Bronchial epithelial cell (primary cell): Measurements from ENCODE around the gene RBBP8. TPM values are rescaled to one million over a fixed set of nuclear protein-coding genes. Genes with fewer than 3 reads are reported as not detected.
"Not testable (repeated sequence)": the region's sequence is repeated elsewhere in the genome, so short reads cannot be mapped to it uniquely, and the experiment has no call there.

Experiments used
- DNase-seq: peaks from one replicate; pipeline ENCODE4 v3.0.0-alpha.2; 2010; ENCODE audit warnings: low read depth
- FAIRE-seq: peaks from 2 replicates; lab custom pipeline; 2011; peaks lifted over from hg19 to GRCh38; lab: Jason Lieb, UNC
- H3K27me3 ChIP-seq: 2 replicates; pipeline ENCODE4 v1.5.1; 2011; ENCODE audit warnings: low read length; ENCODE audit not compliant: control insufficient read depth, insufficient read depth
- H3K36me3 ChIP-seq: 2 replicates; pipeline ENCODE4 v1.5.1; 2011; ENCODE audit warnings: low read length; ENCODE audit not compliant: control insufficient read depth, insufficient read depth
- H3K4me3 ChIP-seq: 2 replicates; pipeline ENCODE4 v1.5.1; 2011; ENCODE audit warnings: mild to moderate bottlenecking, low read depth, low read length, control low read depth
- CTCF ChIP-seq: IDR thresholded peaks from 2 replicates; pipeline ENCODE4 v1.5.1; 2011; ENCODE audit warnings: mild to moderate bottlenecking, moderate library complexity, low read length, control low read depth, inconsistent platforms; ENCODE audit not compliant: insufficient read depth, severe bottlenecking
- total RNA-seq: library from RNA; depleted of rRNA; stranded (reverse); fragments of >200 nt; gene quantifications from 2 replicates; pipeline ENCODE4 v1.2.1, GENCODE V29; 2014

RBBP8 gene
- total RNA-seq = 72.9 and 80.6 TPM in 2 replicates

- no peak for TF ChIP-seq CTCF
- peak within 1 kb of the TSS; percentile 56 for H3K4me3 ChIP-seq
- H3K27me3 ChIP-seq = no peaks in the 10 kb centered on the region
- peaks cover 7% of the 10 kb centered on the region for H3K36me3 ChIP-seq
- FAIRE-seq (no peak), DNase-seq (peak; percentile 55)
These were observed at the start of gene RBBP8 for GRCh38 chr18:22933206-22933965. Gene RBBP8, plus strand, starts transcription at chr18:22933328. Its CDS starts 3,524 bp downstream, at chr18:22936852.

- TF ChIP-seq CTCF = no peak
- no peaks in the 10 kb centered on the region for H3K27me3 ChIP-seq
- DNase-seq (no peak), FAIRE-seq (no peak)
- no peaks in the 10 kb centered on the region for H3K36me3 ChIP-seq
- no peak overlapping the region for H3K4me3 ChIP-seq
These were observed 49.3 kb upstream of the RBBP8 start for GRCh38 chr18:22883827-22884226.

- not testable (repeated sequence) for H3K27me3 ChIP-seq, H3K36me3 ChIP-seq, H3K4me3 ChIP-seq, DNase-seq, FAIRE-seq
These were observed 47.4 kb upstream of the RBBP8 start for GRCh38 chr18:22885694-22886093.

GRCh38 chr18:22899421-22899820, 33.7 kb upstream of the RBBP8 start:
- Histone ChIP-seq H3K36me3 (no peaks in the 10 kb centered on the region), H3K27me3 (no peaks in the 10 kb centered on the region), H3K4me3 (no peak overlapping the region)
- DNase-seq (peak; percentile 68), FAIRE-seq (no peak)
- no peak for TF ChIP-seq CTCF

GRCh38 chr18:22900558-22901238, 32.4 kb upstream of the RBBP8 start:
- FAIRE-seq (peak; percentile 92), DNase-seq (no peak)
- no peaks in the 10 kb centered on the region for H3K36me3 ChIP-seq
- no peaks in the 10 kb centered on the region for H3K27me3 ChIP-seq
- no peak for TF ChIP-seq CTCF
- no peak overlapping the region for H3K4me3 ChIP-seq

- FAIRE-seq (no peak), DNase-seq (no peak)
- no peak for TF ChIP-seq CTCF
- no peaks in the 10 kb centered on the region for H3K36me3 ChIP-seq
- no peaks in the 10 kb centered on the region for H3K27me3 ChIP-seq
- H3K4me3 ChIP-seq = no peak overlapping the region
These were observed 31.0 kb upstream of the RBBP8 start for GRCh38 chr18:22902093-22902492.

- not testable (repeated sequence) for DNase-seq, FAIRE-seq, H3K36me3 ChIP-seq, H3K27me3 ChIP-seq, H3K4me3 ChIP-seq
These were observed 29.9 kb upstream of the RBBP8 start for GRCh38 chr18:22903248-22903647.
